Ishikawa (cell line): ENCODE measurements around the gene ZC3H8.

ENCODE experiments used
- CEBPB ChIP-seq: IDR thresholded peaks from 2 replicates; pipeline ENCODE4 v1.6.1; 2012
- CREB1 ChIP-seq: IDR thresholded peaks from 2 replicates; pipeline ENCODE4 v1.6.1; 2012; ENCODE audit warnings: low read depth
- EP300 ChIP-seq: IDR thresholded peaks from 2 replicates; pipeline ENCODE4 v1.6.1; 2012; ENCODE audit warnings: borderline replicate concordance
- FOXM1 ChIP-seq: IDR thresholded peaks from 2 replicates; pipeline ENCODE4 v1.6.1; 2012; ENCODE audit warnings: low read depth, borderline replicate concordance
- MAX ChIP-seq: IDR thresholded peaks from 2 replicates; pipeline ENCODE4 v1.6.1; 2012
- NFIC ChIP-seq: IDR thresholded peaks from 2 replicates; pipeline ENCODE4 v1.6.1; 2012
- RAD21 ChIP-seq: IDR thresholded peaks from 2 replicates; pipeline ENCODE4 v1.6.1; 2012; ENCODE audit warnings: low read depth
- REST ChIP-seq: IDR thresholded peaks from 2 replicates; pipeline ENCODE4 v1.6.1; 2012; ENCODE audit warnings: low read depth, mild to moderate bottlenecking
- TAF1 ChIP-seq: IDR thresholded peaks from 2 replicates; pipeline ENCODE4 v1.6.1; 2012; ENCODE audit warnings: low read depth, mild to moderate bottlenecking
- TCF12 ChIP-seq: IDR thresholded peaks from 2 replicates; pipeline ENCODE4 v1.6.1; 2012; ENCODE audit warnings: low read depth
- TEAD4 ChIP-seq: IDR thresholded peaks from 2 replicates; pipeline ENCODE4 v1.6.1; 2012
- USF1 ChIP-seq: IDR thresholded peaks from 2 replicates; pipeline ENCODE4 v1.6.1; 2012
- ZBTB7A ChIP-seq: IDR thresholded peaks from 2 replicates; pipeline ENCODE4 v1.6.1; 2012; ENCODE audit warnings: low read depth

ZC3H8 gene

DNA sequence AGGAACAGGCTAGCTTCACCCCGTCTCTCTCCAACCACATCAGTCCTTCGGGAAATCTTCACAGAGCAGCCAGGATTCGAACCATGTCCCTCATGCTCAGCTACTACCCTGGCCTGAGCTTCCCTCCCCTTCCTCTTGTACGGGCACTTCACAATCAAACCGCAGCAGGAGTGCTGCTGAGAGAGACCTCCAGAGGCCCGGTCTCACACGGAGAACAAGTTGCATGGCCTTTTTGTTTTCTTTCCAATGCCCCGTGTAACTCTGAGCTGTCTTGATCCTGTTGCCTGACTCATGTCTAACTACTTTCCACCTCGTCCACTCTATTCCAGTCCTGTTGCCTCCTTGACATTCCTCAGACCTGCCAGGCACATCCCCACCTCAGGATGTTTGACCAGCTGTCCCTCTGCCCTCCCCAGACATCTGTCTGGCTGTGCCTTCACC lies 91.3 kb downstream of the ZC3H8 start:
- TF ChIP-seq TCF12 = no peak

- TF ChIP-seq ZBTB7A (no peak), FOXM1 (no peak), NFIC (no peak), CREB1 (no peak), TAF1 (no peak), MAX (no peak), EP300 (no peak), RAD21 (no peak), CEBPB (no peak), TEAD4 (no peak), TCF12 (no peak), REST (no peak), USF1 (no peak)
Observed at GRCh38 chr2:112162956-112163355, 91.9 kb downstream of the ZC3H8 start.

DNA sequence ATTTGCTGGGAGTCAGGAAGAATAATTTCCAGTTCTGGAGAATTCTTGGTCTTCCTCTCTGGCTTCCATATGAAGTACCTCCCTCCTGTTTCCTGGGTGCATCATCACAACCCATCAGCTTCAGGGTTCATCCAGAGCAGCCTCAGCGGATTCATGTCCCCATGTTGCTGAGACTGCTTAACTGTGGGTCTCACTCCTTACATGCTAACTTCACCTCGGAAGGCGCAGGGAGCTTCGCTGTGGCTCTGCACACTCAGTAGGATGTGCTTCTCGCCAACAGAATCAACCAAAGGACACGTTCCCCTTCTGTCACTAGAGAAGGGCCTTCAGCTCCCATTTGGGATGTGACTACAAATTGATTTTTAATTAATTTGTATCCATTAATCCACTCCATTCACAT lies 92.5 kb downstream of the ZC3H8 start:
- TF ChIP-seq USF1 = no peak
